HUES6 (cell line): ENCODE measurements around the gene F11R.
"Not testable (repeated sequence)": the region's sequence is repeated elsewhere in the genome, so short reads cannot be mapped to it uniquely, and the experiment has no call there.

Experiments used
- H3K27ac ChIP-seq: 2 replicates; pipeline ENCODE4 v1.7.0; 2013; ENCODE audit warnings: low read depth, mild to moderate bottlenecking, low read length, inconsistent platforms
- H3K27me3 ChIP-seq: 2 replicates; pipeline ENCODE4 v1.6.1; 2013; ENCODE audit warnings: low read length; ENCODE audit not compliant: control insufficient read depth, insufficient read depth
- H3K36me3 ChIP-seq: 2 replicates; pipeline ENCODE4 v1.6.1; 2013; ENCODE audit warnings: low read length; ENCODE audit not compliant: control insufficient read depth, insufficient read depth
- H3K4me1 ChIP-seq: 2 replicates; pipeline ENCODE4 v1.6.1; 2013; ENCODE audit warnings: low read length; ENCODE audit not compliant: control insufficient read depth, insufficient read depth
- H3K4me3 ChIP-seq: 2 replicates; pipeline ENCODE4 v1.5.1; 2013; ENCODE audit warnings: low read depth, low read length
- H3K9ac ChIP-seq: one replicate; pipeline ENCODE4 v1.6.1; 2013; ENCODE audit warnings: mild to moderate bottlenecking, low read length
- H3K9me3 ChIP-seq: 2 replicates; pipeline ENCODE4 v1.6.1; 2013; ENCODE audit warnings: low read depth, low read length; ENCODE audit not compliant: control insufficient read depth, insufficient read depth

Gene F11R

DNA sequence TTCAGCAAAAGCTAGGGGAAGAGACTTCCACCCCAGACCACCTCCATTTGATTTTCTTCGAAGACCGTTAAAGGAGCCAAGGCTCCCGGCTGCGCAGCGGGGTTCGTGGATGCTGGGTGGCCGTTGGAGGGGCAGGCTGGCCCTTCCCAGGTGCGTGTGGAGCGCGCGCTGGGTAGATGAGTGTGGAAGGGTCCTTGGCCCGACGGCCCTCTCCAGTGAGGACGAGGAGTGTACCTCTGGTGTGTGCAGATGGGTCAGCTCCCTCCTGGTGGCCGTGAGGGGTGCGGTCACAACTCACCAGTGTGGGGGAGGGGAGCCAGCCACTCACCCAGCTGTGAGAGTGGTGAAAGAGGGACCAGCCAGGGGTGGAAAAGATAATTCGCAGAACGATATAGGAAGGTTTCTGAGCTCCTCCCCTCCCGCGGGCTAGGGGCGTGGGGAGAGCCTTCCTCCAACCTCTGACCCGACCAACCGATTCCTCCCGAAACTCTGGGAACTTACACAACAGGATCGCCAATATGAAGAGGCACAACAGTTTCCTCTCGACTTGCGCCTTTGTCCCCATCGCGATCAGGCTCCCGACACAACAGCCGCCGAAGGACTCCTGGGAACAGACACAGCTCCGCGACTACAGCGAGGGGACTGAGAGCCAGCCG, at the start of gene F11R:
F11R (minus strand) TSS at position 644 of the 656 bp plus-strand sequence; CDS start at position 565, 79 bp downstream.
- H3K9me3 ChIP-seq: no peaks in the 10 kb centered on the region
- H3K4me1 ChIP-seq: peaks cover 20% of the 10 kb centered on the region
- no peaks in the 10 kb centered on the region; the same call in 1 of the 2 replicates for H3K36me3 ChIP-seq
- peak within 1 kb of the TSS; percentile 74; the same call in 1 of the 2 replicates for H3K27ac ChIP-seq
- no peaks in the 10 kb centered on the region for H3K27me3 ChIP-seq
- peak within 1 kb of the TSS; percentile 95 for H3K9ac ChIP-seq
- H3K4me3 ChIP-seq: peak within 1 kb of the TSS; percentile 90

DNA sequence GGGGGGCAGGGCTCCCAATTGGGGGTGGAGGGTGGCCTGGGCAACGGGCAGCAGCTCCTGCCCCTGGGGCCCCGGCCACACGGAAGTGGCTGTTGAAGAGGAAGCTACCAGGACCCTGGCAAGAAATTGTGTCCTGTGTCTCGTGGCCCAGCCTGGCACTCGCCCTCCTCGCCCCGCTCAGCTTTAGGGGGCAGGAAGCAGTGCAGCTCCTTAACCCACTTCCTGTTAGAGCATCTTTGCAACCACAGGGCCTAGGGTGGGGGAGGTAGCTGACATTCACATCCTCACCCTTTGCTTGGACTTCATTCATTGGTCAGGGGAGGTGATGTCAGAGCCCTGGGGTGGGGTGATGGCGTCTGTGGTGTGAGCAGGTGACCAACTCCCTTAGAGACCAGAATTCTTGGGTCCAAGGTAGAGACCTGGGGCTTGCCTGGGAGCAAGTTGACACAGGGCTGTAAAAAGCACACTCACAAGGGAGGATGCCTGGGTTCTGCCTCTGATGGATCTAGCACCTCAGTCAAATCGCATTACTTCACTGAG, 48.8 kb upstream of the F11R start, which contains the start of gene ARHGAP30:
ARHGAP30 (minus strand) TSS at position 161 of the 540 bp plus-strand sequence. CDS start 267 bp downstream, outside the sequence.
- peaks cover 5% of the 10 kb centered on the region for H3K4me1 ChIP-seq
- no peaks in the 10 kb centered on the region for H3K27me3 ChIP-seq
- H3K27ac ChIP-seq: no peak within 1 kb of the TSS
- H3K4me3 ChIP-seq: no peak within 1 kb of the TSS
- no peaks in the 10 kb centered on the region for H3K9me3 ChIP-seq
- H3K9ac ChIP-seq: no peak within 1 kb of the TSS
- H3K36me3 ChIP-seq: no peaks in the 10 kb centered on the region

DNA sequence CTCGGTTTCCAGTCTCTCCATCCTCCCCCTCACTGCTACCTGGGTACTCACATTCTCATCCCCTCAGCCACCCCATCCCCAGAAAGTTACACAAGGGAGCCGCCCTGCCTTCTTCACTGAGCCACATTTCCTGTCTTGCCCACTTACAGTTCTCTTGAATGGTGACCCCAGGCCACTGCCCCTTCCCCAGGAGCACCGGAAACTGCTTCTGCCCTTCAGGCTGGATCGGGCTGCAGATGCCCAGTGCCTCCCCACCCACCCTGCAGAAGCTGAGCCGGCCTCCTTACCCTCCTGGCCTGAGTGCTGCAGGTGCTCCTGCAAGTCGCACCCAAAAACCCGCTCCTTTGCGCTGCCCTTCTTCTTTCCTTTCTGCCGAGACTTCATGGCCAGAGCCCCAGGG, 48.3 kb upstream of the F11R start:
- no peaks in the 10 kb centered on the region for H3K36me3 ChIP-seq
- peaks cover 5% of the 10 kb centered on the region for H3K4me1 ChIP-seq
- no peaks in the 10 kb centered on the region for H3K27me3 ChIP-seq
- H3K9ac ChIP-seq: no peak overlapping the region
- H3K9me3 ChIP-seq: no peaks in the 10 kb centered on the region
- no peak overlapping the region for H3K27ac ChIP-seq
- no peak overlapping the region for H3K4me3 ChIP-seq

DNA sequence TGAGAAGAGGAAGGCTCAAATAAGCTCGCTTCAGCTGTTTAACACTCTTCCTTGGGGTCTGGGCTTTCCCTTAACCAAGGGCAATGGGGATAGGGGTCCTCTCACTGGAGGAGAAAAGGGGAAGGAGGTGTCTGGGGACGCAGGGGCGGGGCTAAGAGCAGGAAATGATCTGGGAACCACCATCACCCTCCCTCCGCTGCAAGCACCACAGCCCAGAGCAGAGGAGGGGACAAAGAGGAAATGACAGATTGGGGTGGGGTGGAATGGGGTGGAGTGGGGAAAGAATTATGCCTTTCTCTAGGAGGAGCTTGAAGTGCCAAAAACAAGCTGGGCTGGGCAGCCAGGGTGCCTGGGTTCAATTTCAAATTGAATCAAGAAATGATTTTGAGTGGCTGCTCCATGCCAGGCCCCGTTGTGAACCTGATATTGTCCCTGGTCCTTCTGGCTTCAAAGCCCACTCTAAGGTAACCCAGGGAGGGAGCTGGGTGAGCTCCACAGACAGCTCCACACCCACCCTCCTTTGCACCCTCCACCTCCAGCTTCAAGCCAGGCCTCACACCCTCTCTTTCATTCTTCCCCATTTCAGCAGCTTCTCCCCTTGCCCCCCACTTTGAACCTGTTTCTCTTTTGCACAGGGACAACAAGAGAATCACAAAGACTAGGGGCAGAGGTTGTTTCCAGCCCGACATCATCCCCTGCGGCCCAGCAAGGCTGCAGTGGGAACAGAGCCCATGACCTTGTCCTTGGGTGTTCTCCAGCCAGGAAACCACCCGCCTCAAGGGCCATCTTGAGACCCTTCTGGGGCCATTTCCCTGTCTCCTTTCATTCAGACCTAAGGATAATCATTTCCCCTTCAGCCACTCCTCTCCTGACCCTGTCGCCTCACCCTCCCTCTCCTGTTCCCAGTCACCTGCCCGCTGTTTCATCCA, 47.6 kb upstream of the F11R start:
- H3K4me3 ChIP-seq: no peak overlapping the region

DNA sequence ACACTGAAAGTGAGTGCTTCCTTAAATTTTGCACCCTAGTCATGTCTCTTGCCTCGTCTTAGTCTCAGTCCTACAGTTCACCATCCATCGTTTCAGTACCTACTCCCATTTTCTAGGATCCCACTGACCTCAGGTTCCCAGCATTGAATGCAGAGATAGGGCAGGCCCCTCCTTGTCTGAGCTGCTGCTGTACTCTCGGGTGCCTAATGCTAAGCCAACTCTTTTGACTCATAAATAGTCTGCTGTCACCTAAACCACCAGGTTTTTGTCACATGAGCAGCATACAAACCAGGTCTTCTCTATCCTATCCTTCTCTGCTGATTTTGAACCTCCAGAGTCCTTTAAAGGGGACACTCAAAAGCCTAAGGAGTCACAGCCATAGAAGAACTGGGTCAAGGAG, 45.7 kb upstream of the F11R start:
- H3K4me3 ChIP-seq: no peak overlapping the region
- H3K4me1 ChIP-seq: peaks cover 5% of the 10 kb centered on the region
- no peaks in the 10 kb centered on the region for H3K27me3 ChIP-seq
- no peaks in the 10 kb centered on the region for H3K36me3 ChIP-seq
- no peak overlapping the region for H3K9ac ChIP-seq
- H3K27ac ChIP-seq: no peak overlapping the region
- H3K9me3 ChIP-seq: no peaks in the 10 kb centered on the region

More for the DNA sequence above, 47.6 kb upstream of the F11R start:
- H3K27me3 ChIP-seq: no peaks in the 10 kb centered on the region
- no peak overlapping the region for H3K9ac ChIP-seq
- no peaks in the 10 kb centered on the region for H3K36me3 ChIP-seq
- H3K9me3 ChIP-seq: no peaks in the 10 kb centered on the region
- no peak overlapping the region for H3K27ac ChIP-seq
- peaks cover 5% of the 10 kb centered on the region for H3K4me1 ChIP-seq

DNA sequence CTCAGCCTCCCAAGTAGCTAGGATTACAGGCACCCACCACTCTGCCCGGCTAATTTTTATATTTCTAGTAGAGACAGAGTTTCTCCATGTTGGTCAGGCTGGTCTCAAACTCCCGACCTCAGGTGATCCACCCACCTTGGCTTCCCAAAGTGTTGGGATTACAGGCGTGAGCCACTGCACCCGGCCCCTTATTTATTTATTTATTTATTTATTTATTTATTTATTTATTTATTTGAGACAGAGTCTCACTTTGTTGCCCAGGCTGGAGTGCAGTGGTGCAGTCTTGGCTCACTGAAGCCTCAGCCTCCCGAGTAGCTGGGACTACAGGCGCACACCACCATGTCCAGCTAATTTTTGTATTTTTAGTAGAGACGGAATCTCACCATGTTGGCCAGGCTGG, 44.7 kb upstream of the F11R start:
- H3K4me1 ChIP-seq, H3K4me3 ChIP-seq, H3K9me3 ChIP-seq, H3K27ac ChIP-seq, H3K9ac ChIP-seq, H3K36me3 ChIP-seq, H3K27me3 ChIP-seq: not testable (repeated sequence)

DNA sequence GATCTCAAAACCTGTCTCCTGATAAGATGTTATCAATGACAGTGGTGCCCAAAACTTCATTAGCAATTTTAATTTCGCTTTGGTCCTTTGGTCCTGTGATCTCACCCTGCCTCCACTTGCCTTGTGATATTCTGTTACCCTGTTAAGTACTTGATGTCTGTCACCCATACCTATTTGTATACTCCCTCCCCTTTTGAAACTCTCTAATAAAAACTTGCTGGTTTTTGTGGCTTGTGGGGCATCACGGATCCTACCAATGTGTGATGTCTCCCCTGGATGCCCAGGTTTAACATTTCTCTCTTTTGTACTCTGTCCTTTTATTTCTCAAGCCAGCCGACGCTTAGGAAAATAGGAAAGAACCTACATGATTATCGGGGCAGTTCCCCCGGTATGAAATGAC, 43.0 kb upstream of the F11R start:
- not testable (repeated sequence) for H3K27ac ChIP-seq, H3K9ac ChIP-seq, H3K27me3 ChIP-seq, H3K4me1 ChIP-seq, H3K36me3 ChIP-seq, H3K4me3 ChIP-seq, H3K9me3 ChIP-seq

DNA sequence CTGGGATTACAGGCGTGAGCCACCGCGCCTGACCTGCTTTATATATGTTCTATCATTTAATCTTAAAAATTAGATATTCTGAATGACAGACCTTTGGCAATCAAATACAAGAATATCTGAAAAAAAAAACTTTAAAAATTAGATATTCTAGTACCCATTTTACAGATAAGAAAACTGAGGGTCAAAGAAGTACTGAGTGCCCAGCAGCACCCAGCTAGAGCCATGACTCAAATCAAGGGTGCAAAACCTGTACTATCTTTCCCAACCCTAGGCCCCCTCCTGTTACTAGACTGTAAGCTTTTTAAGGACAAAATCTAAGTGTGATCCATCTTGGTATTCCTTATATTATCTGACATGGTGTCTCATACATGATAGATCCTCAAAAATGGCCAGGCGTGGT, 40.5 kb upstream of the F11R start:
- Histone ChIP-seq H3K27me3 (no peaks in the 10 kb centered on the region), H3K4me1 (no peaks in the 10 kb centered on the region), H3K4me3 (no peak overlapping the region), H3K27ac (no peak overlapping the region), H3K9me3 (no peaks in the 10 kb centered on the region), H3K36me3 (no peaks in the 10 kb centered on the region), H3K9ac (no peak overlapping the region)

DNA sequence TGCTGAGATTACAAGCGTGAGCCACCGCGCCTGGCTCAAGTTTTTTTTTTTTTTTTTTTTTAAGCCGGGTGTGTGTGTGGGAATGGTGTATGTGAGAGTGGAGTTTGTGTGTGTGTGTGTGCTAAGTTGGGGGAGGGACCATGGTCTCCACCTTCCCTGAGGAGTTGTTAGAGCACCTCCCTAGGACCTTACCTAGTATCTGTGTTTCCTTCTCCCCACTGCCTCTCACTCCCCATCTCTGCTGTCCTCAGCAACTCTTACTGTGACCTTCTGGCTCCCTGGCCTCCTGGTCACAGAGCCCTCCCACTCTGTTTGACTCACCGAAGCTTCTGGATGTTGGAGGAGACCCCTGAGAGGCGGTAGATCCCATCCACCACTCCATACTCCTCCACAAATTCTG, 38.3 kb upstream of the F11R start:
- no peaks in the 10 kb centered on the region for H3K9me3 ChIP-seq
- no peak overlapping the region for H3K9ac ChIP-seq
- no peak overlapping the region for H3K27ac ChIP-seq
- H3K27me3 ChIP-seq: no peaks in the 10 kb centered on the region
- no peak overlapping the region for H3K4me3 ChIP-seq
- no peaks in the 10 kb centered on the region for H3K36me3 ChIP-seq
- no peaks in the 10 kb centered on the region for H3K4me1 ChIP-seq

DNA sequence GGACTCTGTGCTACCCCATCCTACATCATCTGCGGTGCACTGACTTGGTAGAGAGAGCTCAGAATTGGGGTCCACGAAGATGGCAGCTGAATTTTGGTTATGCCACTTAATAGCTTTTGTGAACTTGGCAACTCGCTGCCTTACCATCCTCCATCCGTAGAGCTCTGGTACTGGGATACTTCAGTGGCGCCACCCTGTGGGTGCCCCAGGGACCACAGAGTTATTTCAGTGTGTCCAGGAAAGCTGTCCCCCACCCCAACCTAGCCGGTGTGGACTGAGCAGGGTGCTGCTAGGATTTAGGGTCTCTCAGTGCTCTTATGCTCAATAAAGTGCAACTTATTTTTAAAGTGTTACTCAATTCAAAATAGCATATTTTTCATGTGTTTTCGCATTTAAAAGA, 33.9 kb upstream of the F11R start:
- no peak overlapping the region for H3K9ac ChIP-seq
- no peaks in the 10 kb centered on the region for H3K4me1 ChIP-seq
- H3K27ac ChIP-seq: no peak overlapping the region
- H3K36me3 ChIP-seq: no peaks in the 10 kb centered on the region
- H3K9me3 ChIP-seq: no peaks in the 10 kb centered on the region
- H3K27me3 ChIP-seq: no peaks in the 10 kb centered on the region
- H3K4me3 ChIP-seq: no peak overlapping the region

DNA sequence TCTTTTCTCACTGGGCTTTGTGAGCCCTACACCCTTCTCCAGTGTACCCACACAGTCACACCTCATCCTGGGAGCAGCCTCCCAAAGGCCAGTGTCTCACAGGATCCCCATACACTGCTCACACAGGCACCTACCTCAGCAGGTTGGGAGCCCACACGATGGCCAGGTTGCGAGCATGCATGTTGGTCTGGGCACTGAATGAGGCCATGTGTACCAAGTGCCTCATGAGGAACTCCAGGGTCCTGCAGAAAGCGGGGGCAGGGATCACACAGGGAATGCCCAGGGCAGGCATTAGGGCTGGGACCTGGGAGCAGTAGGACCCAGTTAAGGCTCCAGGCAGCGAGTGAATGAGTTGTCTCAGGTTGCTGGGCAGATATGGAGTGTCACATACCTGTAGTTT, 33.3 kb upstream of the F11R start:
- H3K9ac ChIP-seq: no peak overlapping the region
- H3K9me3 ChIP-seq: no peaks in the 10 kb centered on the region
- H3K4me3 ChIP-seq: no peak overlapping the region
- H3K36me3 ChIP-seq: no peaks in the 10 kb centered on the region
- no peaks in the 10 kb centered on the region for H3K4me1 ChIP-seq
- no peaks in the 10 kb centered on the region for H3K27me3 ChIP-seq
- H3K27ac ChIP-seq: no peak overlapping the region
